HG02571 (cell line): ENCODE results near the gene USP37.

Source experiments
- ATAC-seq: cut with Tn5 transposase; IDR thresholded peaks from one replicate; pipeline ENCODE4 v1.9.1; 2021; ENCODE audit warnings: mild to moderate bottlenecking, moderate library complexity; ENCODE audit not compliant: unreplicated experiment

USP37 gene

GRCh38 chr2:218432676-218433365, 135.3 kb downstream of the USP37 start:
- ATAC-seq = no peak

- ATAC-seq = no peak
These were observed 136.3 kb downstream of the USP37 start for GRCh38 chr2:218431878-218432277.

- no peak for ATAC-seq
These were observed 137.4 kb downstream of the USP37 start for GRCh38 chr2:218430721-218431120.

- no peak for ATAC-seq
These were observed 138.0 kb downstream of the USP37 start for GRCh38 chr2:218429911-218430692.

- ATAC-seq = no peak
These were observed 139.1 kb downstream of the USP37 start for GRCh38 chr2:218428846-218429558.

GRCh38 chr2:218427741-218428140, 140.4 kb downstream of the USP37 start:
- no peak for ATAC-seq

- ATAC-seq = no peak
These were observed 142.6 kb downstream of the USP37 start for GRCh38 chr2:218425531-218425930.

- ATAC-seq = no peak
These were observed 144.6 kb downstream of the USP37 start for GRCh38 chr2:218423584-218423983.

GRCh38 chr2:218422403-218423086, 145.6 kb downstream of the USP37 start:
- no peak for ATAC-seq

GRCh38 chr2:218421027-218421426, 147.1 kb downstream of the USP37 start:
- no peak for ATAC-seq

- ATAC-seq = no peak
These were observed 148.4 kb downstream of the USP37 start for GRCh38 chr2:218419630-218420216.

GRCh38 chr2:218418717-218419458, 149.3 kb downstream of the USP37 start, which contains the start of gene VIL1:
TSS of gene VIL1 (plus strand) at chr2:218419123. CDS start at chr2:218423779, 4,656 bp downstream.
- ATAC-seq = no peak

GRCh38 chr2:218418321-218418716, 149.8 kb downstream of the USP37 start:
- no peak for ATAC-seq

- no peak for ATAC-seq
These were observed 160.4 kb downstream of the USP37 start for GRCh38 chr2:218407717-218408116.

GRCh38 chr2:218406949-218407618, 161.1 kb downstream of the USP37 start:
- peak; percentile 3 for ATAC-seq

GRCh38 chr2:218406209-218406948, 161.8 kb downstream of the USP37 start:
- ATAC-seq = peak; percentile 75

- ATAC-seq = peak; percentile 5
These were observed 162.4 kb downstream of the USP37 start for GRCh38 chr2:218405746-218406208.

GRCh38 chr2:218405086-218405745, 162.9 kb downstream of the USP37 start:
- no peak for ATAC-seq
